CD8-positive, alpha-beta memory T cell (primary cell): ENCODE results near the gene TMCC1. TPM values are rescaled to one million over a fixed set of nuclear protein-coding genes. Genes with fewer than 3 reads are reported as not detected.
A peak's percentile ranks its signal among the peaks of the same experiment; 100 is the strongest.

Experiments used
- CTCF ChIA-PET: fragments of 350-600 bp; sonication (Branson Sonifier 250); formaldehyde crosslinking; loops from one replicate; lab custom pipeline; 2021; ENCODE audit warnings: antibody characterized with exemption; lab: Charles Lee
- POLR2A ChIA-PET: fragments of 350-600 bp; sonication (Branson Sonifier 250); formaldehyde crosslinking; loops from one replicate; lab custom pipeline; 2021; ENCODE audit warnings: antibody characterized with exemption; lab: Charles Lee
- DNase-seq, 5 donors: peaks; one replicate each; pipeline versions ENCODE4 v3.0.0 to v3.0.0-alpha.2; 2020 to 2022; ENCODE audit warnings: mixed read lengths in 1 of 5
- H3K27ac ChIP-seq: one replicate; pipeline ENCODE4 v1.7.0; 2013; ENCODE audit warnings: low read depth, mild to moderate bottlenecking, low read length, moderate library complexity
- H3K27me3 ChIP-seq: 2 replicates; pipeline ENCODE4 v1.7.0; 2013; ENCODE audit warnings: low read length, mild to moderate bottlenecking; ENCODE audit not compliant: insufficient read depth, poor library complexity, severe bottlenecking
- H3K36me3 ChIP-seq: 2 replicates; pipeline ENCODE4 v1.7.0; 2013; ENCODE audit warnings: mild to moderate bottlenecking, low read length, moderate library complexity; ENCODE audit not compliant: insufficient read depth
- H3K4me1 ChIP-seq: 2 replicates; pipeline ENCODE4 v1.7.0; 2013; ENCODE audit warnings: mild to moderate bottlenecking, low read length, moderate library complexity; ENCODE audit not compliant: insufficient read depth
- H3K4me3 ChIP-seq: 2 replicates; pipeline ENCODE4 v1.7.0; 2013; ENCODE audit warnings: mild to moderate bottlenecking, low read length
- H3K9me3 ChIP-seq: 2 replicates; pipeline ENCODE4 v1.7.0; 2013; ENCODE audit warnings: mild to moderate bottlenecking, low read length
- H3K27ac Mint-ChIP-seq, 8 donors: one replicate each; pipeline ENCODE4 v1.8.0; 2020 to 2021; ENCODE audit warnings: mixed read lengths in 8 of 8, mild to moderate bottlenecking in 6 of 8, inconsistent platforms in 3 of 8, moderate library complexity in 3 of 8
- H3K27me3 Mint-ChIP-seq, 2 donors: one replicate each; pipeline ENCODE4 v1.8.0; 2020 to 2021; ENCODE audit warnings: mixed read lengths in 2 of 2, mild to moderate bottlenecking in 1 of 2, moderate library complexity in 1 of 2
- H3K36me3 Mint-ChIP-seq, 3 donors: one replicate each; pipeline ENCODE4 v1.8.0; 2020 to 2021; ENCODE audit warnings: mixed read lengths in 3 of 3, inconsistent platforms in 1 of 3, mild to moderate bottlenecking in 1 of 3
- H3K4me1 Mint-ChIP-seq, 3 donors: one replicate each; pipeline ENCODE4 v1.8.0; 2020 to 2021; ENCODE audit warnings: mixed read lengths in 3 of 3, inconsistent platforms in 1 of 3, mild to moderate bottlenecking in 1 of 3
- H3K4me3 Mint-ChIP-seq, 7 donors: one replicate each; pipeline ENCODE4 v1.8.0; 2020 to 2021; ENCODE audit warnings: mixed read lengths in 7 of 7, mild to moderate bottlenecking in 6 of 7, moderate library complexity in 4 of 7, inconsistent platforms in 2 of 7
- H3K9me3 Mint-ChIP-seq, 5 donors: one replicate each; pipeline ENCODE4 v1.8.0; 2020 to 2022; ENCODE audit warnings: mixed read lengths in 5 of 5, mild to moderate bottlenecking in 3 of 5, moderate library complexity in 2 of 5, inconsistent platforms in 1 of 5
- polyA plus RNA-seq: library from polyadenylated mRNA; unstranded; fragments of 300-500 nt; fragmentation: Illumina TruSeq; gene quantifications from one replicate; pipeline ENCODE4 v1.2.3, GENCODE V29; 2021
- total RNA-seq, 2 experiments: library from RNA; stranded (reverse); gene quantifications; one replicate each; pipeline ENCODE4 v1.2.3, GENCODE V29; 2021

TMCC1 gene
- total and polyA plus RNA-seq, 3 experiments from 2014 or later = 5.6 to 18.6 (median 16.0) TPM

GRCh38 chr3:129934234-129935123 is 41.0 kb upstream of the TMCC1 start:
- Mint-ChIP-seq H3K9me3 (peaks cover 8 to 12% (median 8%) of the 10 kb centered on the region in 5 donors), H3K36me3 (peaks cover 0 to 16% (median 0%) of the 10 kb centered on the region in 3 donors), H3K4me1 (peaks cover 8 to 13% (median 12%) of the 10 kb centered on the region in 3 donors), H3K27me3 (peaks cover 2 to 3% of the 10 kb centered on the region in 2 donors), H3K4me3 (peak overlapping the region in 2 of 7 donors; percentile 27 to 41), H3K27ac (no peak overlapping the region)
- Histone ChIP-seq H3K9me3 (peaks cover 2% of the 10 kb centered on the region), H3K36me3 (no peaks in the 10 kb centered on the region), H3K4me3 (no peak overlapping the region), H3K4me1 (no peaks in the 10 kb centered on the region), H3K27ac (no peak overlapping the region), H3K27me3 (no peaks in the 10 kb centered on the region)
- CTCF ChIA-PET = interaction anchor here (0.7 to 1.3 kb wide), 8 partner anchors 11 to 449 kb away, joined by 3 to 5 read pairs (median 3); no protein-coding TSS in a partner anchor
- DNase-seq = peak in 4 of 5 donors; percentile 7 to 52 (median 18)
- POLR2A ChIA-PET = no interaction called here

- H3K27me3 Mint-ChIP-seq = peaks cover 2 to 5% of the 10 kb centered on the region in 2 donors
- POLR2A ChIA-PET = no interaction called here
Measured at GRCh38 chr3:129933471-129933870, 40.0 kb upstream of the TMCC1 start.

DNA sequence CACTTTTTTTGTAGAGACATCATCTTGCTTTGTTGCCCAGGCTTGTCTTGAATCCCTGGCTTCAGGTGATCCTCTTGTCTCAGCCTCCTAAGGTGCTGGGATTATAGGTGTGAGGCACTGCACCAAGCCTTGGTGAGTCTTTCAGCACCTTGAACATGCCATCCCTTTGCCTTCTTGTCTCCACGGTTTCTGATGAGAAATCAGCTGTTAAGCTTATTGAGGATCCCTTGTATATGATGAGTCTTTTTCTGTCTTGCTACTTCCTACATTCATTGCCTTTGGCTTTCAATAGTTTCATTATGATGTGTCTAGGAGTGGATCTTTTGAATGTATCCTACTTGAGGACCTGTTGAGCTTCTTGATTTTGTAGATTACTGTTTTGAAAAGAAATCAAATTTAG is 35.9 kb upstream of the TMCC1 start:
- DNase-seq = no peak
- H3K27ac ChIP-seq = no peak overlapping the region
- peaks cover 5% of the 10 kb centered on the region for H3K9me3 ChIP-seq
- H3K36me3 ChIP-seq = no peaks in the 10 kb centered on the region
- H3K4me3 Mint-ChIP-seq = no peak overlapping the region
- no peaks in the 10 kb centered on the region for H3K4me1 ChIP-seq
- H3K27me3 ChIP-seq = no peaks in the 10 kb centered on the region
- peaks cover 1 to 2% (median 2%) of the 10 kb centered on the region in 3 donors for H3K4me1 Mint-ChIP-seq
- ChIA-PET POLR2A (no interaction called here), CTCF (no interaction called here)
- H3K27me3 Mint-ChIP-seq = peaks cover 8 to 28% of the 10 kb centered on the region in 2 donors
- peaks cover 0 to 28% (median 2%) of the 10 kb centered on the region in 3 donors for H3K36me3 Mint-ChIP-seq
- peaks cover 15 to 27% (median 24%) of the 10 kb centered on the region in 5 donors for H3K9me3 Mint-ChIP-seq
- H3K4me3 ChIP-seq = no peak overlapping the region
- no peak overlapping the region for H3K27ac Mint-ChIP-seq

More at GRCh38 chr3:129933471-129933870, 40.0 kb upstream of the TMCC1 start:
- H3K4me3 ChIP-seq = no peak overlapping the region
- H3K36me3 Mint-ChIP-seq = peaks cover 0 to 17% (median 0%) of the 10 kb centered on the region in 3 donors
- no peaks in the 10 kb centered on the region for H3K36me3 ChIP-seq
- H3K27ac ChIP-seq = no peak overlapping the region
- DNase-seq = no peak
- H3K9me3 Mint-ChIP-seq = peaks cover 9 to 20% (median 14%) of the 10 kb centered on the region in 5 donors
- H3K4me1 Mint-ChIP-seq = peaks cover 8 to 13% (median 12%) of the 10 kb centered on the region in 3 donors
- H3K4me3 Mint-ChIP-seq = no peak overlapping the region
- H3K27ac Mint-ChIP-seq = no peak overlapping the region
- CTCF ChIA-PET = interaction anchor here (1.2 to 1.3 kb wide), 3 partner anchors 17 to 301 kb away, joined by 3 to 5 read pairs (median 3); no protein-coding TSS in a partner anchor
- H3K4me1 ChIP-seq = no peaks in the 10 kb centered on the region
- peaks cover 5% of the 10 kb centered on the region for H3K9me3 ChIP-seq
- H3K27me3 ChIP-seq = no peaks in the 10 kb centered on the region

GRCh38 chr3:129927072-129927471 is 33.6 kb upstream of the TMCC1 start:
- Histone ChIP-seq H3K27ac (no peak overlapping the region), H3K27me3 (no peaks in the 10 kb centered on the region), H3K4me1 (no peaks in the 10 kb centered on the region), H3K4me3 (no peak overlapping the region), H3K9me3 (peaks cover 5% of the 10 kb centered on the region), H3K36me3 (no peaks in the 10 kb centered on the region)
- H3K27me3 Mint-ChIP-seq = peaks cover 13 to 33% of the 10 kb centered on the region in 2 donors
- H3K27ac Mint-ChIP-seq = no peak overlapping the region
- no peaks in the 10 kb centered on the region for H3K4me1 Mint-ChIP-seq
- ChIA-PET POLR2A (no interaction called here), CTCF (no interaction called here)
- peaks cover 15 to 34% (median 29%) of the 10 kb centered on the region in 5 donors for H3K9me3 Mint-ChIP-seq
- H3K36me3 Mint-ChIP-seq = peaks cover 0 to 36% (median 3%) of the 10 kb centered on the region in 3 donors
- no peak for DNase-seq
- no peak overlapping the region for H3K4me3 Mint-ChIP-seq

- Mint-ChIP-seq H3K36me3 (peaks cover 0 to 14% (median 1%) of the 10 kb centered on the region in 3 donors), H3K4me1 (no peaks in the 10 kb centered on the region), H3K27ac (no peak overlapping the region), H3K27me3 (peaks cover 9 to 12% of the 10 kb centered on the region in 2 donors), H3K9me3 (peaks cover 0 to 55% (median 45%) of the 10 kb centered on the region in 5 donors), H3K4me3 (no peak overlapping the region)
- Histone ChIP-seq H3K27ac (no peak overlapping the region), H3K36me3 (no peaks in the 10 kb centered on the region), H3K4me3 (no peak overlapping the region), H3K4me1 (no peaks in the 10 kb centered on the region), H3K27me3 (no peaks in the 10 kb centered on the region), H3K9me3 (peaks cover 19% of the 10 kb centered on the region)
- no peak for DNase-seq
- ChIA-PET CTCF (no interaction called here), POLR2A (no interaction called here)
Measured at GRCh38 chr3:129919806-129920205, 26.3 kb upstream of the TMCC1 start.

DNA sequence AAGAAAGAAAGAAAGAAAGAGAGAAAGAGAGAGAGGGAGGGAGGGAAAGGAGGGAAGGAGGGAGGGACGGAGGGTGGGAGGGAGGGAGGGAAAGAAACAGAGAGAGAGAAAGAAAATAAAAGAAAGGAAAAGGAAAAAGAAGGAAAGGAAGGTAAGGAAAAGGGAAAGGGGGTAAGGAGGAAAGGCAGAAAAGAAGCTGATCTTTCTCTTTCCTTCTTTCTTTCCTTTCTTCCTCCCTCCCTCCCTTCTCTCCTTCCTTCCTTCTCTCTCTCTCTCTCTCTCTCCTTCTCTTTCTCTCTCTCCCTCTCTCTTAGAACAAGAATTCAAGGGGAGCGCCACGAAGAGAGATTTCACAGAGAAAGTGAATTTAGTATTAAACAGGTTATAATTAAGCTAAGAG is 25.8 kb upstream of the TMCC1 start:
- no peak overlapping the region for H3K4me3 ChIP-seq
- no peaks in the 10 kb centered on the region for H3K4me1 Mint-ChIP-seq
- H3K27ac ChIP-seq = no peak overlapping the region
- peaks cover 0 to 11% (median 1%) of the 10 kb centered on the region in 3 donors for H3K36me3 Mint-ChIP-seq
- H3K27me3 Mint-ChIP-seq = peaks cover 9% of the 10 kb centered on the region in 2 donors
- H3K27me3 ChIP-seq = no peaks in the 10 kb centered on the region
- no peaks in the 10 kb centered on the region for H3K4me1 ChIP-seq
- no peak overlapping the region for H3K4me3 Mint-ChIP-seq
- DNase-seq = no peak
- ChIA-PET CTCF (no interaction called here), POLR2A (no interaction called here)
- no peak overlapping the region for H3K27ac Mint-ChIP-seq
- peaks cover 19% of the 10 kb centered on the region for H3K9me3 ChIP-seq
- no peaks in the 10 kb centered on the region for H3K36me3 ChIP-seq
- H3K9me3 Mint-ChIP-seq = peaks cover 0 to 54% (median 46%) of the 10 kb centered on the region in 5 donors

GRCh38 chr3:129918461-129918860 is 24.9 kb upstream of the TMCC1 start:
- Histone ChIP-seq H3K4me3 (no peak overlapping the region), H3K36me3 (no peaks in the 10 kb centered on the region), H3K27ac (no peak overlapping the region), H3K27me3 (no peaks in the 10 kb centered on the region), H3K4me1 (no peaks in the 10 kb centered on the region), H3K9me3 (peaks cover 19% of the 10 kb centered on the region)
- H3K27me3 Mint-ChIP-seq = peaks cover 9% of the 10 kb centered on the region in 2 donors
- H3K4me3 Mint-ChIP-seq = no peak overlapping the region
- H3K27ac Mint-ChIP-seq = no peak overlapping the region
- H3K36me3 Mint-ChIP-seq = peaks cover 0 to 8% (median 1%) of the 10 kb centered on the region in 3 donors
- no peak for DNase-seq
- ChIA-PET CTCF (no interaction called here), POLR2A (no interaction called here)
- no peaks in the 10 kb centered on the region for H3K4me1 Mint-ChIP-seq
- H3K9me3 Mint-ChIP-seq = peaks cover 0 to 49% (median 43%) of the 10 kb centered on the region in 5 donors
